Right renal pelvis (tissue), 4 donors: Measurements from ENCODE around the gene TBCC. TPM values are rescaled to one million over a fixed set of nuclear protein-coding genes. Genes with fewer than 3 reads are reported as not detected.

Experiments
- DNase-seq, 4 donors: peaks; one replicate each; pipeline ENCODE4 v3.0.0-alpha.2; 2013; ENCODE audit warnings: low read depth in 4 of 4, low spot score in 3 of 4, missing footprints in 1 of 4
- polyA plus RNA-seq, 4 donors: library from polyadenylated mRNA; unstranded; fragments of 120-200 nt; gene quantifications; one replicate each; pipeline ENCODE4 v1.2.1, GENCODE V29; 2013; ENCODE audit not compliant: insufficient read length in 4 of 4

Gene TBCC
- polyA plus RNA-seq, 4 donors, result 23.2 to 25.3 (median 23.6) TPM

GRCh38 chr6:42774201-42774600 lies 28.3 kb upstream of the TBCC start:
- DNase-seq, result no peak

GRCh38 chr6:42771741-42772100 lies 25.8 kb upstream of the TBCC start:
- DNase-seq, result no peak

- DNase-seq, result no peak
Measured at GRCh38 chr6:42769836-42770235, 23.9 kb upstream of the TBCC start.

GRCh38 chr6:42769051-42769450 lies 23.1 kb upstream of the TBCC start:
- no peak for DNase-seq

GRCh38 chr6:42766163-42766670 lies 20.3 kb upstream of the TBCC start:
- no peak for DNase-seq

GRCh38 chr6:42764911-42765648 lies 19.2 kb upstream of the TBCC start:
- no peak for DNase-seq

- DNase-seq, result no peak
Measured at GRCh38 chr6:42762950-42763349, 17.0 kb upstream of the TBCC start.

GRCh38 chr6:42762426-42762859 lies 16.5 kb upstream of the TBCC start:
- DNase-seq, result no peak

GRCh38 chr6:42761287-42762067 lies 15.6 kb upstream of the TBCC start:
- DNase-seq, result no peak

GRCh38 chr6:42758756-42759430 lies 13.0 kb upstream of the TBCC start:
- no peak for DNase-seq

- DNase-seq, result no peak
Measured at GRCh38 chr6:42756722-42757121, 10.8 kb upstream of the TBCC start.

GRCh38 chr6:42754759-42755158 lies 8.9 kb upstream of the TBCC start:
- no peak for DNase-seq

GRCh38 chr6:42751055-42751454 lies 5.2 kb upstream of the TBCC start:
- no peak for DNase-seq

GRCh38 chr6:42748203-42748898 lies 2.4 kb upstream of the TBCC start:
- no peak for DNase-seq

- peak in 2 of 4 donors; percentile 71 to 76 for DNase-seq
Measured at GRCh38 chr6:42746463-42747391, 824 bp upstream of the TBCC start.

GRCh38 chr6:42745083-42745639 lies 742 bp downstream of the TBCC start:
- DNase-seq, result peak in 1 of 4 donors; percentile 52

- DNase-seq, result no peak
Measured at GRCh38 chr6:42744351-42744893, 1.5 kb downstream of the TBCC start.

GRCh38 chr6:42742116-42742894 lies 3.6 kb downstream of the TBCC start:
- no peak for DNase-seq
